A673 (cell line): ENCODE measurements around the gene VWA8. TPM values are rescaled to one million over a fixed set of nuclear protein-coding genes. Genes with fewer than 3 reads are reported as not detected.

Experiments used
- BruUV-seq: library from RNA; stranded (reverse); fragments of 400-500 nt; replicated peaks from 2 replicates; lab custom pipeline; 2021; lab: Mats Ljungman, UMichigan
- CTCF ChIA-PET: fragments of 300-600 bp; sonication (Branson Sonifier 250); formaldehyde crosslinking; loops from one replicate; lab custom pipeline; 2022; ENCODE audit warnings: antibody characterized with exemption; lab: Charles Lee
- POLR2A ChIA-PET: fragments of 300-600 bp; sonication (Branson Sonifier 250); formaldehyde crosslinking; loops from one replicate; lab custom pipeline; 2022; ENCODE audit warnings: antibody characterized with exemption; ENCODE audit not compliant: low non-redundant PET; lab: Charles Lee
- DNase-seq: peaks from one replicate; pipeline ENCODE4 v3.0.0-alpha.2; 2015; ENCODE audit warnings: low spot score
- H3K27ac ChIP-seq: fragments of 200-600 bp; sonication (generic); 2 replicates; pipeline ENCODE4 v1.5.1; 2016; ENCODE audit warnings: mixed run types, low read depth, mild to moderate bottlenecking, mixed read lengths, antibody characterized with exemption, low read length; ENCODE audit not compliant: poor library complexity, severe bottlenecking
- H3K27me3 ChIP-seq: fragments of 200-600 bp; sonication (generic); replicated peaks from 2 replicates; pipeline ENCODE4 v1.6.1; 2017; ENCODE audit warnings: mixed run types, low read depth, mild to moderate bottlenecking, mixed read lengths, antibody characterized with exemption, low read length; ENCODE audit not compliant: insufficient read depth, poor library complexity
- H3K36me3 ChIP-seq: fragments of 200-600 bp; sonication (generic); 2 replicates; pipeline ENCODE4 v1.6.1; 2016; ENCODE audit warnings: mixed run types, mild to moderate bottlenecking, mixed read lengths, antibody characterized with exemption, low read length; ENCODE audit not compliant: insufficient read depth, poor library complexity, severe bottlenecking
- H3K4me1 ChIP-seq: fragments of 200-600 bp; sonication (generic); 2 replicates; pipeline ENCODE4 v1.6.1; 2017; ENCODE audit warnings: mixed run types, mild to moderate bottlenecking, mixed read lengths, antibody characterized with exemption, low read length; ENCODE audit not compliant: insufficient read depth, poor library complexity, severe bottlenecking
- H3K4me3 ChIP-seq: fragments of 200-600 bp; sonication (generic); 2 replicates; pipeline ENCODE4 v1.5.1; 2016; ENCODE audit warnings: low read depth, mixed run types, mild to moderate bottlenecking, mixed read lengths, low read length; ENCODE audit not compliant: poor library complexity, severe bottlenecking
- H3K9me3 ChIP-seq: fragments of 200-600 bp; sonication (generic); 2 replicates; pipeline ENCODE4 v1.6.1; 2016; ENCODE audit warnings: mixed run types, low read depth, mild to moderate bottlenecking, mixed read lengths, antibody characterized with exemption, low read length; ENCODE audit not compliant: poor library complexity, severe bottlenecking
- EZH2 ChIP-seq: fragments of 200-600 bp; sonication (generic); IDR thresholded peaks from 2 replicates; pipeline ENCODE4 v1.6.1; 2017; ENCODE audit warnings: borderline replicate concordance, low read depth, mild to moderate bottlenecking, mixed read lengths, antibody characterized with exemption, low read length; ENCODE audit not compliant: poor library complexity, severe bottlenecking
- intact Hi-C: fragments of 100-400 bp; cut with micrococcal nuclease; formaldehyde crosslinking; loops from one replicate; pipeline ENCODE4 v1.10.0; 2022; ENCODE audit not compliant: unreplicated experiment
- total RNA-seq: library from RNA; stranded (reverse); gene quantifications from 2 replicates; pipeline ENCODE4 v1.2.3, GENCODE V29; 2021
- TF ChIP-seq, protein P1 (sequence below): fragments of 300-800, 200-600 bp; sonication (generic); conservative IDR thresholded peaks from 2 replicates; pipeline ENCODE4 v1.5.1; 2017; ENCODE audit warnings: low read depth, mild to moderate bottlenecking, antibody characterized with exemption, low read length, moderate library complexity, mixed read lengths

VWA8 gene
- total RNA-seq, 1 experiment from 2014 or later = 18.5 TPM

DNA sequence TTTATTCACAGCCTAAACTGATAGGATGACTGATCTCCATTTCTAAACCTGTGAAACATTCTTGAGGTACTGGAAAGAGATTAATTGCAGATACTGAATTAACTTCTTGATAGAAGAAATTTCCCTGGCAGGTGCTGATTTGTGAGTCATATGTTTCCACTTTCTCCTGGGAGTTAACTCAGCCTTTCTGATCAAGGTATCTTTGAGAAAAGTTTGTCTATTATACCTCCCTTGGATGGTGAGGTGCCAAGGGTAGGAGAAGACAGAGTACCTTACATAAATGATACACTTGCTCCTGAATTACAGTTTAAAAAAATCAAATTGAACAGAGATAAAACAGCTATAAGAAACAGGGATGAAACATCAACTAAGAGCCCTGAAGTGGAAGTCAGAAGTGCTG lies 380.6 kb downstream of the VWA8 start:
- CTCF ChIA-PET = no interaction called here
- no peaks in the 10 kb centered on the region for H3K4me1 ChIP-seq
- no peak for DNase-seq
- TF ChIP-seq, protein P1, sequence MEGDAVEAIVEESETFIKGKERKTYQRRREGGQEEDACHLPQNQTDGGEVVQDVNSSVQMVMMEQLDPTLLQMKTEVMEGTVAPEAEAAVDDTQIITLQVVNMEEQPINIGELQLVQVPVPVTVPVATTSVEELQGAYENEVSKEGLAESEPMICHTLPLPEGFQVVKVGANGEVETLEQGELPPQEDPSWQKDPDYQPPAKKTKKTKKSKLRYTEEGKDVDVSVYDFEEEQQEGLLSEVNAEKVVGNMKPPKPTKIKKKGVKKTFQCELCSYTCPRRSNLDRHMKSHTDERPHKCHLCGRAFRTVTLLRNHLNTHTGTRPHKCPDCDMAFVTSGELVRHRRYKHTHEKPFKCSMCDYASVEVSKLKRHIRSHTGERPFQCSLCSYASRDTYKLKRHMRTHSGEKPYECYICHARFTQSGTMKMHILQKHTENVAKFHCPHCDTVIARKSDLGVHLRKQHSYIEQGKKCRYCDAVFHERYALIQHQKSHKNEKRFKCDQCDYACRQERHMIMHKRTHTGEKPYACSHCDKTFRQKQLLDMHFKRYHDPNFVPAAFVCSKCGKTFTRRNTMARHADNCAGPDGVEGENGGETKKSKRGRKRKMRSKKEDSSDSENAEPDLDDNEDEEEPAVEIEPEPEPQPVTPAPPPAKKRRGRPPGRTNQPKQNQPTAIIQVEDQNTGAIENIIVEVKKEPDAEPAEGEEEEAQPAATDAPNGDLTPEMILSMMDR = no peak
- no peak for TF ChIP-seq EZH2
- no peaks in the 10 kb centered on the region for H3K36me3 ChIP-seq
- POLR2A ChIA-PET = no interaction called here
- no peak overlapping the region for H3K4me3 ChIP-seq
- no peaks in the 10 kb centered on the region for H3K27me3 ChIP-seq
- no peak overlapping the region for H3K27ac ChIP-seq
- no peaks in the 10 kb centered on the region for H3K9me3 ChIP-seq
- no TSS peak for BruUV-seq
- intact Hi-C loops = no loop called here

DNA sequence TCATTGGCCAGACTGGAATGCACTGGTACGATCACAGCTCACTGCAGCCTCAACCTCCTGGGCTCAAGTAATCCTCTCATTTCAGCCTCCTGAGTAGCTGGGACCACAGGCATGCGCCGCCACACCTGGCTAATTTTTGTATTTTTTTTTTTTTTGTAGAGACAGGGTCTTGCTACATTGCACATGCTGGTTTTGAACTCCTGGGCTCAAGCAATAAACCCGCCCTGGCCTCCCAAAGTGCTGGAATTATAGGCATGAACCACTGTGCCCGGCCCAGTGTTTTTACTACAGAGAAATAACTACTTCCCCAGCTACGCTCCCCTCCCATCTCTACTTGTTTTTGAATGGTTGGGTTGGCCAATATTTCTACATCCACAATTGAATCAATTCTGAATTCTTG lies 381.0 kb downstream of the VWA8 start:
- BruUV-seq = no TSS peak
- CTCF ChIA-PET = no interaction called here

DNA sequence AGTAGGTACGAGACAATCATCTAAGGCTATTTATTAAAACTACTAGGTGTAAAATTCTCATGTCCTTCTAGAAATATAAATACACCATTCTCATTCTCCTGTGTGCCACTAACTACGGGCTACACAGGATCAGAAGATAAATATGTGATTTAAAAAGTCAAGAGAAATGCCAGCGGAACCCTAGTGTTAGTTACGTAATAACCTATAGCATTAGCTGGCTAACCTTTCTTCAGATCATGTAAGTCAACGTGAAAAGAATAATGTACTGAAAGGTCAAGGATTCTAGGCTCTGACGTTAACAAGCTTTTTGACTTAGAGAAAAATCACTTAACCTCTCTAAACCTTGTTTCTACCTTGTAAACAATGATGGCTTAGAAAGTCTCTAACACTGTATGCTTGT lies 381.7 kb downstream of the VWA8 start:
- intact Hi-C loops = no loop called here
- Histone ChIP-seq H3K36me3 (no peaks in the 10 kb centered on the region), H3K27ac (no peak overlapping the region), H3K4me3 (no peak overlapping the region), H3K9me3 (no peaks in the 10 kb centered on the region), H3K27me3 (no peaks in the 10 kb centered on the region), H3K4me1 (no peaks in the 10 kb centered on the region)
- no peak for TF ChIP-seq EZH2
- TF ChIP-seq, protein P1 = no peak
- DNase-seq = no peak
- no TSS peak for BruUV-seq
- POLR2A ChIA-PET = no interaction called here
- CTCF ChIA-PET = no interaction called here

More for the DNA sequence above, 381.0 kb downstream of the VWA8 start:
- POLR2A ChIA-PET = no interaction called here
- intact Hi-C loops = no loop called here
- no peaks in the 10 kb centered on the region for H3K4me1 ChIP-seq
- DNase-seq = no peak
- H3K9me3 ChIP-seq = no peaks in the 10 kb centered on the region
- no peaks in the 10 kb centered on the region for H3K36me3 ChIP-seq
- TF ChIP-seq, protein P1 = no peak
- no peak for TF ChIP-seq EZH2
- no peaks in the 10 kb centered on the region for H3K27me3 ChIP-seq
- no peak overlapping the region for H3K27ac ChIP-seq
- no peak overlapping the region for H3K4me3 ChIP-seq
